HG03280 (cell line): ENCODE results near the gene SLC4A4.

ENCODE experiments used
- ATAC-seq: cut with Tn5 transposase; IDR thresholded peaks from one replicate; pipeline ENCODE4 v1.9.1; 2021; ENCODE audit warnings: mild to moderate bottlenecking, moderate library complexity; ENCODE audit not compliant: unreplicated experiment

Gene SLC4A4

DNA sequence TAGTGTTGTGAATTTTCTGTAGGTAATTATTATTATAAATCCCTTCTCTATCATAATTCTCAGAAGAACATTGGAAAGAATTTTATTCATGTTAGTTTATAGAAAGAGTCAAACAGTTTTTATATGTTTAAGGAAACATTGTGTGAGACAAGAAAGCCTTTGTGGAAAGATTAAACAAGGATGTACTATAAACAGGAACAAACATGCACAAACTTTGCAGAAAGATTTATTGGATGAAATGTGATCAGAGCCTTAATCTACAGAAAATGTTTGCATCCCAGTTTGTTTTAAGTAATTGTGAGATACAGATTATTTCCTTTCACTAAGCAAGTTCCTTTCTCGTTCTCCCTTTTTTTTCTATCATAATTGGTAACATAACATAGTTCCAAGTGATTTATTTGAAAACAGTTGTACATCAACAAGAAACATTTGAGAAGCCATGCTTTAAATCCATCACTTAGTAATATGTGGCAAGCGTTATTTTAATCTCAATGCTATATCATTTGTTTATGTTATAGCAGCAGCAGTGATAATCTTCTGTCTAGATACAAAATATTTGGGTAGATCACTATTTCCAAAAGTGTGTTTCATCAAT lies 129.4 kb downstream of the SLC4A4 start:
- ATAC-seq = no peak

- no peak for ATAC-seq
These were observed 130.7 kb downstream of the SLC4A4 start for GRCh38 chr4:71469541-71469940.

- no peak for ATAC-seq
These were observed 131.7 kb downstream of the SLC4A4 start for GRCh38 chr4:71470524-71470923.

DNA sequence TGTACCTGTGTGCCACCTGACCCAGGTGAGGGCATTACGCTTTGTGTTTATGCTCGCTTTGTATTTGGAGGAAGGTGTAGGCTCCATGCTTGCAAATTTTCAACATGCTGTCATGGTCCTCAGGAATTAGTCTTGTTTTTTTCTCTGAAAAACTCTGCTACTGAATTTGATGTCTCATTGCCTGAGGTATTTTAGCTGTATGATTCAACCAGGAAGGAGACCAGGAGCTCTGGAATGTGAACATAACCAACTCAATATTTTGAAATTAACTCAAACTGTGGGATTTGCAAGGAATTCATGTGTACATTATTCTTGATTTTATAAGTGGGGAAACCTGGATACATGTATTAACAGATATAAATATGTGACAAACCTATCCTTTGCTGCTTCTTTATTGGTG lies 134.1 kb downstream of the SLC4A4 start:
- no peak for ATAC-seq

GRCh38 chr4:71473541-71474240 lies 134.9 kb downstream of the SLC4A4 start:
- no peak for ATAC-seq

DNA sequence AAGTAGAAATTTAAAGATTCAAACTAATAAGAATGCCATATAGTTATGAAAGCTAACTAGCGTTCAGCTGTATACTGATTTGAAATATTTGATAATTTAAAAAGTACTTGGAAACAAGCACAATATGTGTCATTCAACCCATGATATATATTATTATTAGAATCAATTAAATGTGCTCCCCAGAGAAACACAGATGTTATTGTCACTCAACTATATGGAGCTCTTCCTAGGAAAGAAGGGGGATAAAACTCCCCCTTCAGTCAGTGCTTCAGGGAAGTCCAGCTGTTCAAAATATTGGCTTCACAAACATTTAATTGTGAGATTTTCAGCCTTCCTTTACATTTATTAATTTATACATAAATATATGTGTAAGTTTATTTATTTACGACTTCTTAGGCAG lies 135.9 kb downstream of the SLC4A4 start:
- no peak for ATAC-seq

DNA sequence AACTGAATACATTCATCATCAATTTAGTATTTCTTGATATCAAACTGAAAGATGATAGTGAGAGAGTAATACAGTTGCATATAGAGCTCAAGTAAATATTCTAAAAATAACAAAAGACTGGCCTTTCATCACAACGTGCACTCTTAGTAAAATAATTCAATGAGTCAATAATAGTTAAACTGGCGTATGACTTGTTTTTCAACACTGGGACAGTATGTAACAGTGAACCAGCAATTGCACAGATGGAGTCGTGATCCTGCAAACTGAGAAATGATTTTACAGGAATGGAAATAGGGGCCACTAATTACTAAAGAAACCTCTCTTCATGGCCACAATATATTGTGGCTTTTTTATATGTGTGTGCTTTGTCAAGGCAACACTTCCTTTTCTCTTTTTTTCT lies 137.4 kb downstream of the SLC4A4 start:
- no peak for ATAC-seq

DNA sequence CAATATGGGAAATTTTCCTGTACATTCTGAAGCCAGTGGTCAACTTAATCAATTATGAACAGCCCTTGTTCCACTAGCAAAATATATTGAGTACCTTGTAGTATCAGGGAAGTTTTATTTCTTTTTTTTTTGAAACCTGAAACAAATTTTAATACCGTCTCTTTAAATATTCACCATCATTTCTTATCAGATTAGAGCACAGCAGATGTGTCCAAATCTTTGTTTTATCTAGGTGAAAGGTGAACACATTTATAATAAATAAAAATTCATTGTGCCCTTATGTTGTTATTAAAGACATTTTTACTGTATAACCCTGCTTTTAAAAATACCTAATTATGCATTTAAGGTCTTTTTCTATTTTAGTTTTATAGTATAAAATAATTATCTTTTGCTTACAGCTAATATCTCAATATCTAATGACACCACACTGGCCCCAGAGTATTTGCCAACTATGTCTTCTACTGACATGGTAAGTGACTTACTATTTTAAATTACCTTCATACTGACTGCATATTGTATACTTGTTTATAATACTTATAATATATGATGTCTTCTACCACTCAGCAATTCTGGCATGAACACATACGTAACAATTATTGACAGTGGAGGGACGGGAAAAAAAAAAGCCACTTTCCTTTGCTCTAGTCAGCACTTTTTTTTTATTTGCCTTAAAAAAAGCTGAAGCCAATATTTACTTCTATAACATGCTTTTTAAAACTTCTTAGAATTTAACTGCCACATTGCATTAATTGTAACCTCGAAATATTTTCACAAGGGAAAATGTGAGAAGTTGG lies 147.9 kb downstream of the SLC4A4 start:
- ATAC-seq = no peak

DNA sequence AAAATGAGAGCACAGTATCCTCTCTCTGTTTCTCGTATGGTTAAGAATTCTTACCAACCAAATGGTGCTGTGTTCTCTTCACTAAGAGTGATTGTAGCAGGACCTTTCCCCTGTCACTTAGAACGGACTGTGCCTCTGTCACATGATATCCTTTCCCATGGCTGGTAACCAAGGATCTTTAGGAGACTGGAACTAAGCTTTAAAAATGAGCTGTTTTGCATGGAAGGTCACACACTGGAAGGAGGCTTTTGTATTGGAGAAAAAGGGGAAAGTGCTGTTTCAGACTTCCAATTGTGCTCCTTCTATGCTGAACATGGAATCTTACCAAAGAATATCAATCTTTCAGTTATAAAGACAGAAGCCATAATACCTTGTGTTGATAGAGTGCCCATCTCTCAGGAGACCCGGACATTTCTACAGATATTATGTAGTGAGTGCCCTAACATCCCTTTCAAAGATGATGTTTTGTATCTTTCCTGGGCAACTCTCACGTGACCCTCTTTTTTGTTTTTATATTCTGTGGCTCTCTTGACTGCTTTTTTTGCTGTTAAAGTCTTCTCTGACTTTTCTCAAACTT lies 148.6 kb downstream of the SLC4A4 start:
- no peak for ATAC-seq

GRCh38 chr4:71494539-71494938 lies 155.7 kb downstream of the SLC4A4 start:
- no peak for ATAC-seq

GRCh38 chr4:71495454-71495853 lies 156.6 kb downstream of the SLC4A4 start:
- ATAC-seq = no peak

DNA sequence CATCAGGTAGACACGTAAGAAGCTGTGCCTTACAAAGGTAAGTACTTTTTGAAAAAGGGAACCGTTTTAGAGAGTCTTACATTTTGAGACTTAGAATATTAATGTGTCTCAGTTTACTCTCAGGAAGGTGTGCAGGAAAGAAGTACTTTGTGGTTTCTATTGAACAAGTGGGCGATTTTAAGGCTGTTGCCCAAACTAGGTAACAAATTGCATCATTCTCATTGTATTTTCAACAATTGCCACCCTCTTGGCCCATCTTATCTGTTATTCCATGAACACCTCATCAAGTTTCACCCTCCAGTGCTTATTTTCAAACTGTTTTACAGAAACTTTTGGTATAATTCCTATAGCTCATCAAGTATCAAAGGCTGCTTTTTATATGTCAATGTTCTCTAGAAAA lies 158.3 kb downstream of the SLC4A4 start:
- ATAC-seq = no peak

DNA sequence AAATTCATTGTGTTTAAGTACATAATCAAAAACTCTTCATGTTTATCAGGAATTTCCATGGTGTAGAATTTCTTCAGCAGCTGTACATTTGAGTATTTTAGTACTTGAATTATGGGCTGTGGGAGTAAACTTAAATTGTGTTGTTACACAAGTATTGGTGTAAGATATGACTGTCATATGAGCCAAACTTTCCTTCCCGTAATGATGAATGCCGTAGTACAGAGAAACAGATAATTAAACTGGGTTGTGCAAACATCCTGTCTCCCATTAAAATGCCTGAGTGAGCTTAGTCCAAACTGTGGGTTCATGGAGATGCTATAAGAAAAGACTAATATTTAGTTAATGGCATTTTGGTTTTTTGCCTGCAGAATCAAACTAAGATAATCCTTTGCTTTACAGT lies 159.2 kb downstream of the SLC4A4 start:
- ATAC-seq = no peak

DNA sequence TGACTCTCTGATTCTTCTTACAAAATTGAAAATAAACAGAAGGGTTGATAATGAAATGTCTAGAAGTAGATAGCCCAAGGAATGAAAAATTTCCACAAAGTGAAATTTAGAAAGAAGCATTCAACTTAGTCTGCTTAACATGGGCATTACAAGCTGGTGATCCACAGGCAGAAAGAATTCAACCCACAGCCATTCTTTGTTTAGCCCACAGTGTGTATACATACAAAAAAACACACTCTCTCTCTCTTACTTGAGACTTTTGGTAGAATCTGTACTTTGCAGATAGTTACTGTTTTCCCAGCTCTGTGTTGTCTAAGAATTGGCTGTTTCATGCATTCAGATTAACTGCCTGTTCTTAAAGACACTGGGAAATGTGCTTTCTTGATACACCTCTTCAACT lies 159.8 kb downstream of the SLC4A4 start:
- ATAC-seq = no peak

DNA sequence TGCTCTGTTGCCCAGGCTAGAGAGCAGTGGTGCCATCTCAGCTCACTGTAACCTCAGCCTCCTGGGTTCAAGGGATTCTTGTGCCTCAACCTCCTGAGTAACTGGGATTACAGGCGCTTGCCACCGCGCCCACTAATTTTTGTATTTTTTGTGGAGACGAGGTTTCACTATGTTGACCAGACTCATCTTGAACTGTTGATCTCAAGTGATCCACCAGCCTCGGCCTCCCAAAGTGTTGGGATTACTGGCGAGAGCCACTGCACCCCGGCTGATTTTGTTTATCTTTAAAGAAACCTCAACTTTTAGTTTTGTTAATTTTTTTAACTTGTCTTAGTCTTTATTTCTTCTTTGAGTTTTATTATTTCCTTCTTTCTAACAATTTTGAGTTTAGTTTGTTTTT lies 163.2 kb downstream of the SLC4A4 start:
- ATAC-seq = no peak

DNA sequence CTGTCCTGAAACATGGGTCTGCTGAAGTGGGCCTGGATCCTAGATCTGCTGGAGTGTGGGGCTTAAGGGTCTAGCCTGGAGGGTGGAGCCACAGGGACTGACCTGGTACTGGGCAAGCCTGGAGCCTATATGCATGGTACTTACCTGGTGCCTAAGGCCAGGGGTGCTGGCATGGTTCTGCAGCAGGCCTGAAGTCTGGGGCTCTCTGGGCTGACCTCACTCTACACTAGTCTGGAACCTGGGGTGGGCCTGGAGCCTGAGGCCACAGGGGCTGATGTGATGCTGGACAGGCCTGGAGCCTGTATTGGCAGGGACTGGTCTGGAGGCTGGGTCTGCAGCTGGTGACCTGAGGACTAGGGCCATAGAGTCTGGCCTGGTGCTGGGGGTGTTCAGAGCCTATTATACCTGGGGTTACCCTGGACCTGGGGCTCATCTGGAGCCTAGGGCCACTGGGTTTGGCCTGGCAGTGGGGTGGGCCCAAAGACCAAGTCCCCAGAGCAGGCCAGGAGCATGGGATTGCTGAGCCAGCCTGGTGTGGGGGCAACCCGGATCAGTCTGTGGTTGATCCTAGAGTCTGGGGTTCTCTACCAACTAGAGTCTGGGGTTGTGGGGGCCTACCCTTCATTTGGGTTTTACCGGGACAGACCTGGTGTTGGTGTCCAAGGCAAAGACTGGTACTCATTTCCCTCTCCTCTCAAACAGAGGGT lies 179.6 kb downstream of the SLC4A4 start:
- ATAC-seq = no peak

GRCh38 chr4:71520308-71520707 lies 181.5 kb downstream of the SLC4A4 start:
- ATAC-seq = no peak

DNA sequence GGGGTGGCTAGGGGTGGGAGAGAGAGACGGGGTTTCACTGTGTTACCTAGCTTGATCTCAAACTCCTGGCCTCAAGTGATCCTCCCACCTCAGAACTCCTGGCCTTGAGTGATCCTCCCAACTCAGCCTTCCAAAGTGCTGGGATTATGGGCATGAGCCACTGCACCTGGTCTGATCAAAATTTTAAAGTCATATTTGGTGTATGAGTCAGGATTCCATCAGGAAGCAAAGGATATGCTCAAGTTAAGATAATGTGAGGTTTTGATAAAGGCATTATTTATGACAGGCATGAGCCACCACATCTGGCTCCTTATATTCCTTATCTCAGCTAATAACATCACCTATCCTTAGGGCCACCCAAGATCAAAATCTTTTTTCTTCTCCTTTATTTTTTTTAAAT lies 182.0 kb downstream of the SLC4A4 start:
- no peak for ATAC-seq

- no peak for ATAC-seq
These were observed 185.9 kb downstream of the SLC4A4 start for GRCh38 chr4:71524756-71525155.

GRCh38 chr4:71526637-71527406 lies 188.0 kb downstream of the SLC4A4 start:
- ATAC-seq = no peak
